CD4-positive, alpha-beta T cell treated with Interleukin-1 beta for 1 hour (primary cell): Measurements from ENCODE around the gene XYLT1.
"Not testable (repeated sequence)": the region's sequence is repeated elsewhere in the genome, so short reads cannot be mapped to it uniquely, and the experiment has no call there.

Experiments
- DNase-seq, 2 donors: peaks; one replicate each; pipeline ENCODE4 v3.0.0-alpha.2; 2020 to 2022

Gene XYLT1, protein sequence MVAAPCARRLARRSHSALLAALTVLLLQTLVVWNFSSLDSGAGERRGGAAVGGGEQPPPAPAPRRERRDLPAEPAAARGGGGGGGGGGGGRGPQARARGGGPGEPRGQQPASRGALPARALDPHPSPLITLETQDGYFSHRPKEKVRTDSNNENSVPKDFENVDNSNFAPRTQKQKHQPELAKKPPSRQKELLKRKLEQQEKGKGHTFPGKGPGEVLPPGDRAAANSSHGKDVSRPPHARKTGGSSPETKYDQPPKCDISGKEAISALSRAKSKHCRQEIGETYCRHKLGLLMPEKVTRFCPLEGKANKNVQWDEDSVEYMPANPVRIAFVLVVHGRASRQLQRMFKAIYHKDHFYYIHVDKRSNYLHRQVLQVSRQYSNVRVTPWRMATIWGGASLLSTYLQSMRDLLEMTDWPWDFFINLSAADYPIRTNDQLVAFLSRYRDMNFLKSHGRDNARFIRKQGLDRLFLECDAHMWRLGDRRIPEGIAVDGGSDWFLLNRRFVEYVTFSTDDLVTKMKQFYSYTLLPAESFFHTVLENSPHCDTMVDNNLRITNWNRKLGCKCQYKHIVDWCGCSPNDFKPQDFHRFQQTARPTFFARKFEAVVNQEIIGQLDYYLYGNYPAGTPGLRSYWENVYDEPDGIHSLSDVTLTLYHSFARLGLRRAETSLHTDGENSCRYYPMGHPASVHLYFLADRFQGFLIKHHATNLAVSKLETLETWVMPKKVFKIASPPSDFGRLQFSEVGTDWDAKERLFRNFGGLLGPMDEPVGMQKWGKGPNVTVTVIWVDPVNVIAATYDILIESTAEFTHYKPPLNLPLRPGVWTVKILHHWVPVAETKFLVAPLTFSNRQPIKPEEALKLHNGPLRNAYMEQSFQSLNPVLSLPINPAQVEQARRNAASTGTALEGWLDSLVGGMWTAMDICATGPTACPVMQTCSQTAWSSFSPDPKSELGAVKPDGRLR

DNA sequence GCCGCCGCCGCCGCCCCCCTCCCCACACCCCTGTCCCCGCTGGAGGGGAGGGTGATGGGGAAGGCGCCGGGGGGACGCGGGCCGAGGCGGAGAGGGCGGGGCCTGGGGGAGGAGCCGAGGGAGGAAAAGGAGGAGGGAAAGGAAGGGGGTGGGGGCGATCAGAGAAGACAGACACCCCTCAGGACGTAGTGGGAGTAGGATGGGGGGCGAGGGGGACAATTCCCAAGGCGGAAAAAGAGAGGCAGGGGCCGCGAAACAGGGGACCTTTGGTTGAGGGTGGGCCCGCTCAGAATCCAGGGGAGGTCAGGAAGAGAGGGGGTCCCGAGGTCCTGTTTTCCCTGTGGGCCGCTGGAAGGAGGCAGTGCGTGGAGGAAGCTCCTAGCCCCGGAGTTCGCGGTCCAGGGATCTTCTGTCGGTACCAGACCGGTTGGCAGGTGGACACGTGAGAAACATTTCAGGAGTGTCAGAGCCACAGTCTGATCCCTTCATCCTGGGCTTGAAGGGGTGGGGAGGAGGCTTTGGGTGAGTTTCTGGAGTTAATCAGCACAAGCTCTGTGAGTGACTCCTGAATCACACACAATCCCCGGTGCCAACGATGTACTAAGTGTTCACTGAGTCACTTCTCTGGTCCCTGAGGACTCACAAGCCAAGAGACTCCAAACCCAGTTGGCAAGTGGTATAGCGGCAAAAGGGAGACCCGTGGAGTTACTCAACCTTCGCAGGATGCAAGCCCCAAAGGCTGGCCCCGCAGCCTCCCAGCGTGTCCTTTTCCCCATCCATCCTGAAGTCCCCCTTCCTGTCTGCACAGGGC, at the start of gene XYLT1:
XYLT1 (minus strand) TSS at position 53 of the 811 bp plus-strand sequence. CDS start 164 bp downstream, outside the sequence.
- peak; percentile 60 to 65 for DNase-seq

DNA sequence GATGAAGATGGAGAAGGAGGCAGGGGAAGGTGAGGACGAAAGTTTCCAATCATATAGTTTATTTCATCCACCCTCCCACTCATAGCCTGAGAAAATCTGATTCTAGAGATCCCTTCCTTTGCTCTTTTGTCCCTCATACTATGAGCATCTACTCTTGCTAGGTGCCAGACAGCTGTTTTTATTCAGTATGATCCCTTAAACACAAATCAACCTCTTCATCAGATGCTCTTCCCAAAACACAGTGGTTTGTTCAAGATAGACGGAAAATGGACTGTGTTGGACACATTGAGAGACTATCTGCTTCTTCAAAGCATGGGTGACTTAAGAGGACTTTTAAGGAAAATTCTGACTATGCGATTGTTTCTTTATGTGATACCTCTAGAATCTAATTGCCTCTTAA, 49.4 kb upstream of the XYLT1 start:
- DNase-seq, result no peak

DNA sequence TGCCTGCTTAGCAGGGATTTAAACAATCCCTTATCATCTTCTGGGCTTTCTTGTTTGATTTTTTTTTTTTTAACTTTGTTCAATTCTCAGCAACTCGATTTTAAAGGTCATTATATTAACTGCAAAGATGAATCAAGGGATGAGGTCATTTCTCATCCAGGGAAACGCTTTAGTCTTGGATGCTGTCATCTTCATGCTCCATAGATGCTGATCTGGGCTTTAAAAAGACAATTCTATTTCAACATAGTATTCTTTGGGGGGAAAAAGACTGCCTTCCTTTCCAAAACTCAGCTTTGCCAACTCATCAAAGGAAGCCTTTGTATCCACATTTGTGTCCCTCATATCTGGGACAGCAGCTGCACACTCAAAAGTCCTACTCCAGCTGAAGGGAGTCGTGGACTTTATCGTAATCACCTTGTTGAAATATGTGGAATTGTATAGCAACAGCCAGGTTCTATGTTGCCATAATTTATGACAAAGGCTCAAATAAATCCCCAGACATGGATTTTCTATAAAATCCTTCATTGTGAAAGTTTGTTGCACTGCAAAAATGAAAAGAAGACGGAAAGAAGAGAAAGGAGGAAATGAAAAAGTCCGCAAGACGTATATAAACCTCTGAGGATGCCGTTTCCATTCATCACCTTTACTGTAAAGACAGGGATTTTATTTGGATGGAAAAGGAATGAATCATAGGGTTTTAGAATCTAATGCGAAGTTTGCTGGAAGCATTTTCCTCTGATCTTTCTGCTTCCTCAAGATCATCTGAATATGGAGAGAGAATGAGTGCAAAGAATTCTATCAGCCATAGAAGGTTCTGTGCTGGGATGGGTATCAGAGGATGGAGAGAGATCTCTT, 48.6 kb upstream of the XYLT1 start:
- DNase-seq, result no peak

DNA sequence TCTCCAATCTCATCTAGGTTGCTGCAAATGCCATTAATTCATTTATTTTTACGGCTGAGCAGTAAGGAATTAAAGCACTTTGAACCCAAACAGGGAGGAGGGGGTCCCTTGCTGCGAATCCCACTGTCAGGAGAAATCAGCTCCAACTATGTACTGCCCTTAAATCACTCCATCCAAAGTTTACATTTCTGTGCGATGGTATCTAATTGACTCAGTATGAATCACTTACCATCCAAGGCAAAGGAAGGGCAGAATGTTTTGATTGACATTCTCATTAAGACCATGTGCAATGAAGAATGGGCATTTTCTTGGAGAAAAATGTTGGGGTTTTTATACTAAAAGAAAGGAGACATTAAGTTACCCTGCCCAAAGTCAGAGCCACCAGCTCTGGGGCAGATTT, 47.7 kb upstream of the XYLT1 start:
- no peak for DNase-seq

DNA sequence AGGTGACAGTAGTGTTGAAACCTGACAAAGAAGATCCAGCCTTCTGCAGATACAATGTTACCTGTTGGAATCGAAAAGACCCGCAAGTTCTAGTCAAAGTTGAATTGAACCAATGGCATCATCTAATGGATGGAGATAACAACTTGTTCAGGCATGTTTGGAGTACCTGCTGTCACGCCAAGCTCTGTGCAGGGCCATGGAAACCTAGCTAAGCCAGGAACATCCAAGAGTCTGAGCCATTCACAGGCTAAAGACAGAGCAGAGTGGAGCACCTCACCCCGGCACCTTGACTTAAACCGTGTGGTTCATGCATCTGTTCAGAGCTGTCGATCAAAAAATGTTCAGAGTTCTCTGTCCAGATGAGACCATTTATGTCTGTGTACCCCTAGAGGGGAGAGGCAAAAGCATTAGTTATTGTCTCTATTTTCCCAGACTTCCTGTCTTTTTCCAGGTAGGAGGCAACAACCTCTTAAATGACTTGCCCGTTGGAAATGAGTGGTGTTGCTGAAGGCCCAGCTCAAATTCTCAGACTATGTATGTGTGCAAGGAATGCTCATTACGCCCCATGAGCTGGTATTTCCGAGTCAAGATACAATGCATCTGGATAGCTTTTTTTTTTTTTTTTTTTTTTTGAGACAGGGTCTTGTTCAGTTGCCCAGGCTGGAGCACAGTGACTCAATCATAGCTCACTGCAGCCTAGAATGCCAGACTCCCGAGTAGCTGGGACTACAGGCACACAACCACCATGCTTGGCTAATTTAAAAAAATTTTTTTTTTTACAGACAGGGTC, 44.9 kb upstream of the XYLT1 start:
- DNase-seq, result no peak

DNA sequence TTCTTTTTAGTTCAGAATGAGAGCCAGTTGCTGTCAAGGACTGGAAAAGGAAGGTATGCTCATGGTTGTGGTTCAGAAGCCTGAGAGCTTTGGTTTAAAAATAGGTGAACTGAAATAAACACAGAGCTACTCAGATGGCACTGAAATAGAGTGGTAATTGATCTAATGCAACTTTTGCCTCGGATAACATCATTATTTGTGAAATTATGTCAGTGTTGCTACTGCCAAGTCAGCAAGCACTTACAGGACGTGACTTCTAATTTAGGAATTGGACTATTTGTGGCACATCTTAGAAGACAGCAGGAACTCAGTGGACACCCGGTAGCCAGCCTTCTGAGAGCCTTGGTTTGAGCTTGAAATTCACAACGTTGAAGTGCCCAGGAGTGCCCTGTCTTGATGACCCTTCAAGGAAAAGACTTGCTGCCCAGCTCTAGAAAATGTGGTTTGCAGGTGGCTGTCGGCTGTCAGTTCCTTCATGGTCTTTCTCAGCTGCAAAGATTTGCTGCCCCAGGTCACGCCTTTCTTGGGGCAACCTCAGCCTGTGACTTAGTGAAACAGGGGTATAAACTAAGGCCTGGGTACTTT, 42.0 kb upstream of the XYLT1 start:
- no peak for DNase-seq

DNA sequence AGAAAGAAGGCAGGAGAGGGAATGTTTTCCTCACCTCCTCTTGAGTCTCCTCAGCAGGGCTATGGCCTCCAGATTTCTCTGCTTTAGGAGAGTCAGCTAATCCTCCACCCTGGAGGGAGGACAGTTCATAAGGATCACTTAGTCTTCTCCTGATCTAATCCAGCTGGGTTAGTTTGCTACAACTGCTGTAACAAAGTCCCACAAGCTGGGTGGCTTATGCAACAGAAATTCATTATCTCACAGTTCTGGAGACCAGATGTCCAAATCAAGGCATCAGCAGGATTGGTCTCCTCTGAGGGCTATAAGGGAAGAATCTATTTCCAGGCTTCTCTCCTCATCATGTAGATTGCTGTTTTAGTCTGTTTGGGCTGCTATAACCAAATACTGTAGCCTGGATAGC, 40.6 kb upstream of the XYLT1 start:
- no peak for DNase-seq

DNA sequence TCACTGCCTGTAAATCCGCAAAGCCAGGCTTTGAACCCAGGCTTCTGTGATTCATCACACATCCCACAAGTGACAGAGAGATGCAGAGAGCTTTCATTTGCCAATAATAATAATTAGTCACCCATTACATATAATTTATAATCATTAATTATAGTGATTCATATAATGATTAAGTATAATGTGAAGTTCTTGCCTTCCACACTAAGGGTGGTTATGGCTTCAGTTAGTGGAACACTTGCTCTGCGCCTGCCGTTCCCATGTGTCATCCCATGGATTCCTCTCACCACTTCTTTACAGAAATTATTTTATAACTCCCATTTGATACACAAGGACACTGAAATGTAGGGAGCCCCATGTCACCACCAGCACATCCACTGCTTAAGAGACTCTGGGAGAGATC, 39.8 kb upstream of the XYLT1 start:
- DNase-seq, result no peak

DNA sequence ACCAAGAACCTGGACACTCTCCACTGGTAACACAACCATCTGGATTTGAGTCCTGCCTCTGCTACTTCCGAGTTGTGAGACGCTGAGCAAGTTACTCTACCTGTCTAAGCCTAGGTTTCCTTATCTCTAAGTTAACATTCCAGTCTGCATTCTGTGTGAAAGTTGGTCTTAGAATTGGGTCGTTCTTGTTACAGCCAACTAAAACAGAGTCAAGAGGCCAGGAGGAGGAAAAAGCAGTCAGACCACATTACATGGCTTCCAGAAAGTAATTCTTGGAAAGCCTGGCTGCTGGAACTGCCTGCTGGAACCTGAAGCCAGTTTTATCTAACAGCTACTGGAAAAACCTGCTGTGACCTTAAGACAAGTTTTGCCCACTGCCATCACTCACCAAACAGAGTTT, 38.4 kb upstream of the XYLT1 start:
- DNase-seq, result no peak

DNA sequence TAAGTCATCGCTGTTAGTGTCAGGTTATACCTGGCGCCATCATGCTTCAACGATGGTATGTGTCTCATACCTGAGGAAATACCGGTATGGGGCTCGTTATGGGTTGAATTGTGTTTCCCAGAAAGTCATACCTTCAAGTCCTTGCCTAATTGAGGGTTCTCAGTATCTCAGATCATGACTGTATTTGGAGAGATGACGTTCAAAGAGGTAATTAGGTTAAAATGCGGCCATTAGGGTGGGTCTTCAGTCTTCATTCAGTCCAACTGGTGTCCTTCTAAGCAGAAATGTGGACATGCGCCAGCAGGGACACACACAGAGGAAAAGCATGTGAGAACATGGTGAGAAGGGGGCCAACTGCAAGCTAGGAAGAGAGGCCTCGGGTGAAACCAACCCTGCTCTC, 37.5 kb upstream of the XYLT1 start:
- DNase-seq, result no peak

DNA sequence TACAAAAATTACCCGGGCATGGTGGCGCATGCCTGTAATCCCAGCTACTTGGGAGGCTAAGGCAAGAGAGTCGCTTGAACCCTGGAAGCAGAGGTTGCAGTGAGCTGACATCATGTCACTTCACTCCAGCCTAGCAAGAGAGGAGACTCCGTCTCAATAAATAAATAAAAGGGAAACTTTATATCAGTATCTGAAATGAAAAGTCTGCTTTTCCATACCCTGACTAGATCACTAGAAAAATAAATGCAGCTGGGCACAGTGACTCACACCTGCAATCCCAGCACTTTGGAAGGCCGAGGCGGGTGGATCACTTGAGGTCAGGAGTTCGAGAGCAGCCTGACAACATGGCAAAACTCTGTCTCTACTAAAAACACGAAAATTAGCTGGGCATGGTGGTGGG, 36.8 kb upstream of the XYLT1 start:
- DNase-seq, result not testable (repeated sequence)

DNA sequence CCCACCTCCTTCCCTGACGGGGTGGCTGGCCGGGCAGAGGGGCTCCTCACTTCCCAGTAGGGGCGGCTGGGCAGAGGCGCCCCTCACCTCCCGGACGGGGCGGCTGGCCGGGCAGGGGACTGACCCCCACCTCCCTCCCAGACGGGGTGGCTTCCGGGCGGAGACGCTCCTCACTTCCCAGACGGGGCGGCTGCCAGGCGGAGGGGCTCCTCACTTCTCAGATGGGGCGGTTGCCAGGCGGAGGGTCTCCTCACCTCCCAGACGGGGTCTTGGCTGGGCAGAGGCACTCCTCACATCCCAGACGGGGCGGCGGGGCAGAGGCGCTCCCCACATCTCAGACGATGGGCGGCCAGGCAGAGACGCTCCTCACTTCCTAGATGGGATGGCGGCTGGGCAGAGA, 35.1 kb upstream of the XYLT1 start:
- not testable (repeated sequence) for DNase-seq

DNA sequence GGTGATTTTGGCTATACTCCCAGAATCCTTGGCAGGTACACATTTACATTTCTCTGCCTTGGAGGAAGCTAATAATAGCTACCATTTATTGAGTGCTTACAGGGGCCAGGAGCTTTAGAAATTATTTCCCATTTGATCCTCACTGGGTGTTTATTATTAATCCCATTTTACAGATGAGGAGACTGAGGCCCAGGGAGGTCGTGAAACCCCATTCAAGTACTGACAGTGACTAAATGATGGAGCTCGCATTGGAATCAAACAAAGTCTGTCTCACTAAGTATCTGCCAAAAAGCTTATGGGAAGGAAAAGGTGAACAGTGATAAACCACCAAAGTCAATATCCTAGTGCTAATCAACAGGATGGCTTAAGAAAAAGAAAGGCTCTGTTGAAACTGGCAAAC, 33.3 kb upstream of the XYLT1 start:
- DNase-seq, result no peak

DNA sequence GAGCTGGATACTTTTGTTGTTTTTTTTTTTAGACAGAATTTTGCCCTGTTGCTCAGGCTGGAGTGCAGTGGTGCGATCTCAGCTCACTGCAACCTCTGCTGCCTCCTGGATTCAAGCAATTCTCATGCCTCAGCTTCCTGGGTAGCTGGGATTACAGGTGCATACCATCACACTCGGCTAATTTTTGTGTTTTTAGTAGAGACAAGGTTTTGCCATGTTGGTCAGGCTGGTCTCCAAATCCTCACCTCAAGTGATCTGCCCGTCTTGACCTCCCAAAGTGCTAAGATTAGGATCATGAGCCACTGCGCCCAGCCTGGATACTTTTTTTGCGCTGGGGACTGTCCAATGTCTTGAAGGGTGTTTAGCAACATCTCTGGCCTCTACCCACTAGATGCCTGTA, 32.6 kb upstream of the XYLT1 start:
- no peak for DNase-seq

DNA sequence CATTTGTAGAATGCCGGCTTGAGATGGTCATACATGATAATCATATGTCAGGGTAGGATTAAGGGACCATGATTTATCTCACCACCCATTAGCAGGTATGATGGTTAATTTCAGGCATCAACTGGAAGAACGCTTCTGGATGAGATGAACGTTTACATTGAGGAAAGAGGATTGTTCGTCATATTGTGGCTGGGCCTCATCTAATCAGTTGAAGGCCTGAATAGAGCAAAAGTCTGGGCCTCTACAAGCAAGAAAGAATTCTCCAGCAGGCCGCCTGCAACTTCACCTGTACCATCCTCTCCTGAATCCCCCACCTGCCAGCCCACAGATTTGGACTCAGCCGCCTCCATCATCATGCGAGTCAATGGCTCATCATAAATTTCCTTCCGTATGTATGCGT, 30.6 kb upstream of the XYLT1 start:
- DNase-seq, result no peak

DNA sequence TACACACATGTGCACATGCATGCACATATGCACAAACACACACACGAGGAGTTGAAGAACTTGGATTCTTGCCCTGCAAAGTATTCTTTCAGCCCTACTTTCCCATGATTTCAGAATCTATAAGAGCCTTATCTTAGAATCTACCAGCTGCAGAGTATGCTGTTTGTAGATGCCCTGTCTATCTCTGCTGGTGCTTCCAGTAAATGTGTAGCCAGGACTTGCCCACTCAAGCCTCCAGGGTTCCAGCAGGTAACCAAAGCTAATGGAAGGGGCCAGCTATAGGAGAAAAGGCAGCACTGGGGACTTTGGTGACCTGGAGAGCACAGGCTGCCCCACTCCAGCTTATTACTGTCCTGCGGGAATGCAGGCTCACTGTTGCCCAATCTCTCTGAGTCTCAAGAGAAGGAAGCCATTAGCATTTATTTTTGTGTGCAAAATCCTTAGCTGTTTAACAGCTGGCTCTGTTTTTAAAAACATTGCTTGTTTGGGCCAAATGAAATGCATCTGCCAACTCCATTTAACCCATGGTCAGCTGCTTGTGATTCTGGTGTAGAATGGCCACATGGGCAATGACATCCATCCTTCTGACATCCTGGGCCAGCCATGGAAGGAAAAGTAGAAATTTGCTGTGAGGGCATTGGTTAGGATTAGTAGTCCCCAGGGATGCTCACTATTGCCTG, 28.6 kb upstream of the XYLT1 start:
- DNase-seq, result no peak

DNA sequence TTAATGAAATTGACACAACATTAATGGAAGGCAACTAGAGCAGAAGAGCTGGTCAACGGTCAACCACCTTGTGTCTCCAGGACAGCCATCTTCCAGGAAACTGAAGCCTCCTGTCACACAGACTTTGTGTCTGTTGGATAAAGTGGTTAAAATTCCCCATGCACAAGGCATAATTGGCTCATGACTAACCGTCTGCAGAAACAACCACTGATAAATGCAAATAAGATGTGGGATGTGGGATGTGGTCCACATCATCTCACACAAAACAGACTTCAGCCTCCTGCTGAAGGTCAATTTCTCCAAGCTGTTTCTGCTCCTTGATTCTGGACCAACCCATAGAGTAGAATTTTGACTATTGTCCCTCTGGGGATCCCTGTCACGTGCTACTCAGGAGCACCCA, 26.9 kb upstream of the XYLT1 start:
- DNase-seq, result no peak

DNA sequence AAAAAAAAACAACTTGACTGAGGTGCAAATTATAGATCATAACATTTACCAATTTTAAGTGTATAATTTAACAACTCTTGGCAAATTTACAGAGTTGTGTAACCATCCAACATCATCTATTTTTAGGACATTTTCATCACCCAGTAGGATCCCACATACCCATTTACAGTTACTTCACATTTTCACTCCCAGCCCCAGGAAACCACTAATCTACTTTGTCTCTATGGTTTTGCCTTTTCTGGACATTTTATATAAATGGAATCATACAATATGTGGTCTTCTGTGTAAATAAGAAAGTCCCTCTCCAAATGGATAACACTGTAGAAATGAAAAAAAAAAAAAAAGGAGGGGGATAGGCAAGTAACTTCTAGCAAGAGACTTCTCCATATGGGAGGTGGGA, 26.1 kb upstream of the XYLT1 start:
- DNase-seq, result no peak

DNA sequence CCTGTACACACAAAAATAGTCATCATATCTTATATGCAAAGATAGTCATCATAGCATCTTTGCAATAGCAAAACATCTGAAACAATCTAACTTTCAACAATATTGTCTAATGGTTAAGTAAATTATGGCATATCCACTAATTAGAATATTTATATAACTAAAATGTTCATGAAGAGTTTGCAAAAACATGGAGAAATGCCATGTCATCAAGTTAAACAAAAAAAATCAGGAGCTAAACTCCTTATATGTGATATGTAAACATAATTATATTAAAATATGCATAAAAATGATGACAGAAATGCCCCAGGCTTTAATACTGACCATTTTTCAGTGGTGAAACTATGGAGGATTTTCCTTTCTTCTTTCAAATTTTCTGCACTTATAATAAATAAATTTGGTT, 22.3 kb upstream of the XYLT1 start:
- no peak for DNase-seq

DNA sequence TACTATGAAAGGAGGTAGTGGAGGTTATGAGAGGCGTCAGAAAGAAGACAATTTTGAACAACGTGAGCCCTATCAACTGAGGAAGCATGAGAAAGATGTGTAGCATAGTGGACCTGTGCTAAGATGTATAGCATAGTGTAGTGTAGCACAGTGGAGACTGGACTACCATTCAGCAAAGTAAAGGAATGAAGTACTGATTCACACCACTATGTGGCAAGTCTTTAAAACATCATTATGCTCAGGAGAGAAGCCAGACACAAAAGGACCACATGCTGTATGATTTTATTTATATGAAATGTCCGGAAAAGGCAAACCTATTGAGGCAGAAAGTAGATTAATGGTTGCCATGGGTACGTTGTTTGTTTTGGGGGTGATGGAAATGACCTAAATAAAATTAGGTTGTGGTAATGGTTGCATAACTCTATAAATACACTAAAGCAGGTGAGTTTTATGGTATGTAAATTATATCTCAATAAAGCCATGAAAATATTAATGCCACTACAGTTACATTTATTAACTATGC, 20.4 kb upstream of the XYLT1 start:
- no peak for DNase-seq
